T1000 (cell line): ENCODE results near the gene PAQR4.
A peak's percentile ranks its signal among the peaks of the same experiment; 100 is the strongest.

ENCODE experiments used
- DNase-seq: peaks from one replicate; lab custom pipeline; 2025; ENCODE audit warnings: mixed read lengths; lab: John Stamatoyannopoulos, UW

The PAQR4 gene

GRCh38 chr16:2980227-2981176 lies 11.4 kb downstream of the PAQR4 start, which contains the start of gene PKMYT1:
Gene PKMYT1, minus strand, starts transcription at chr16:2980446. Its CDS starts 789 bp downstream, at chr16:2979657.
- peak; percentile 90 for DNase-seq

GRCh38 chr16:2981177-2981898 lies 12.2 kb downstream of the PAQR4 start:
- no peak for DNase-seq

- no peak for DNase-seq
Observed at GRCh38 chr16:2981899-2982250, 12.7 kb downstream of the PAQR4 start.

- no peak for DNase-seq
Observed at GRCh38 chr16:2982402-2982801, 13.3 kb downstream of the PAQR4 start.

GRCh38 chr16:2983706-2984136 lies 14.6 kb downstream of the PAQR4 start:
- DNase-seq = peak; percentile 78

- DNase-seq = no peak
Observed at GRCh38 chr16:2985462-2985861, 16.3 kb downstream of the PAQR4 start.

- DNase-seq = no peak
Observed at GRCh38 chr16:2985893-2986355, 16.8 kb downstream of the PAQR4 start.

GRCh38 chr16:2986623-2987188 lies 17.6 kb downstream of the PAQR4 start:
- no peak for DNase-seq

GRCh38 chr16:2987286-2987685 lies 18.1 kb downstream of the PAQR4 start:
- DNase-seq = no peak

- DNase-seq = no peak
Observed at GRCh38 chr16:2987833-2988232, 18.7 kb downstream of the PAQR4 start.

- DNase-seq = no peak
Observed at GRCh38 chr16:2988590-2989099, 19.5 kb downstream of the PAQR4 start.

GRCh38 chr16:2990891-2991290 lies 21.7 kb downstream of the PAQR4 start:
- no peak for DNase-seq

- DNase-seq = no peak
Observed at GRCh38 chr16:2991566-2992261, 22.6 kb downstream of the PAQR4 start.

GRCh38 chr16:2992383-2993081 lies 23.4 kb downstream of the PAQR4 start:
- DNase-seq = no peak

GRCh38 chr16:2996298-2996697 lies 27.1 kb downstream of the PAQR4 start:
- no peak for DNase-seq

GRCh38 chr16:2999929-3000328 lies 30.8 kb downstream of the PAQR4 start:
- no peak for DNase-seq

- DNase-seq = no peak
Observed at GRCh38 chr16:3000540-3000939, 31.4 kb downstream of the PAQR4 start.

GRCh38 chr16:3001316-3001715 lies 32.2 kb downstream of the PAQR4 start:
- no peak for DNase-seq

- DNase-seq = peak; percentile 96
Observed at GRCh38 chr16:3003582-3004270, 34.6 kb downstream of the PAQR4 start.

- no peak for DNase-seq
Observed at GRCh38 chr16:3004319-3004718, 35.2 kb downstream of the PAQR4 start.
